ACC112 (cell line): Measurements from ENCODE around the gene HSP90AA1.

ENCODE experiments used
- H2AFZ ChIP-seq: fragments of 200-600 bp; sonication (generic); one replicate; pipeline ENCODE4 v1.6.0; 2017; ENCODE audit warnings: antibody characterized with exemption, low read length; ENCODE audit not compliant: unreplicated experiment
- H3K27ac ChIP-seq: fragments of 200-600 bp; sonication (generic); 2 replicates; pipeline ENCODE4 v1.5.1; 2014; ENCODE audit warnings: low read depth, mild to moderate bottlenecking, antibody characterized with exemption, low read length, moderate library complexity
- H3K27me3 ChIP-seq: fragments of 200-600 bp; sonication (generic); 2 replicates; pipeline ENCODE4 v1.6.1; 2014; ENCODE audit warnings: mild to moderate bottlenecking, antibody characterized with exemption, low read length, moderate library complexity, mixed read lengths; ENCODE audit not compliant: insufficient read depth
- H3K36me3 ChIP-seq: fragments of 200-600 bp; sonication (generic); 2 replicates; pipeline ENCODE4 v1.6.1; 2016; ENCODE audit warnings: mild to moderate bottlenecking, antibody characterized with exemption, low read length, moderate library complexity, mixed read lengths; ENCODE audit not compliant: insufficient read depth
- H3K4me1 ChIP-seq: fragments of 200-600 bp; sonication (generic); one replicate; pipeline ENCODE4 v1.6.1; 2016; ENCODE audit warnings: low read length, mixed read lengths; ENCODE audit not compliant: insufficient read depth, unreplicated experiment, control insufficient read depth
- H3K4me3 ChIP-seq: fragments of 200-600 bp; sonication (generic); 2 replicates; pipeline ENCODE4 v1.5.1; 2014; ENCODE audit warnings: mild to moderate bottlenecking, low read depth, low read length
- H3K79me2 ChIP-seq: fragments of 200-600 bp; sonication (generic); one replicate; pipeline ENCODE4 v1.6.0; 2016; ENCODE audit warnings: low read length; ENCODE audit not compliant: control insufficient read depth, unreplicated experiment, insufficient read depth

HSP90AA1 gene

GRCh38 chr14:102050625-102051024 lies 36.2 kb downstream of the HSP90AA1 start:
- Histone ChIP-seq H3K27me3 (no peaks in the 10 kb centered on the region), H3K4me1 (peaks cover 5% of the 10 kb centered on the region), H3K27ac (no peak overlapping the region), H3K4me3 (no peak overlapping the region), H2AFZ (no peak overlapping the region), H3K79me2 (no peaks in the 10 kb centered on the region), H3K36me3 (peaks cover 36% of the 10 kb centered on the region; the same call in 1 of the 2 replicates)

GRCh38 chr14:102050026-102050405 lies 36.8 kb downstream of the HSP90AA1 start:
- Histone ChIP-seq H3K4me3 (no peak overlapping the region), H3K36me3 (peaks cover 34% of the 10 kb centered on the region; the same call in 1 of the 2 replicates), H2AFZ (no peak overlapping the region), H3K27me3 (no peaks in the 10 kb centered on the region), H3K79me2 (no peaks in the 10 kb centered on the region), H3K27ac (no peak overlapping the region), H3K4me1 (peaks cover under 1% of the 10 kb centered on the region)

GRCh38 chr14:102049258-102050025 lies 37.4 kb downstream of the HSP90AA1 start:
- H3K27ac ChIP-seq, result no peak overlapping the region
- H3K36me3 ChIP-seq, result peaks cover 37% of the 10 kb centered on the region; the same call in 1 of the 2 replicates
- no peaks in the 10 kb centered on the region for H3K79me2 ChIP-seq
- no peaks in the 10 kb centered on the region for H3K4me1 ChIP-seq
- no peak overlapping the region for H3K4me3 ChIP-seq
- H3K27me3 ChIP-seq, result no peaks in the 10 kb centered on the region
- no peak overlapping the region for H2AFZ ChIP-seq

- Histone ChIP-seq H3K79me2 (no peaks in the 10 kb centered on the region), H2AFZ (no peak overlapping the region), H3K4me3 (no peak overlapping the region), H3K36me3 (peaks cover 40% of the 10 kb centered on the region; the same call in 1 of the 2 replicates), H3K4me1 (no peaks in the 10 kb centered on the region), H3K27me3 (no peaks in the 10 kb centered on the region), H3K27ac (no peak overlapping the region)
Measured at GRCh38 chr14:102047808-102048540, 38.9 kb downstream of the HSP90AA1 start.

GRCh38 chr14:102046337-102047278 lies 40.2 kb downstream of the HSP90AA1 start:
- H3K27ac ChIP-seq, result no peak overlapping the region
- H3K27me3 ChIP-seq, result no peaks in the 10 kb centered on the region
- no peaks in the 10 kb centered on the region for H3K79me2 ChIP-seq
- no peak overlapping the region for H3K4me3 ChIP-seq
- no peaks in the 10 kb centered on the region for H3K4me1 ChIP-seq
- peaks cover 34% of the 10 kb centered on the region; the same call in 1 of the 2 replicates for H3K36me3 ChIP-seq
- H2AFZ ChIP-seq, result no peak overlapping the region

- H3K27ac ChIP-seq, result no peak overlapping the region
- peaks cover 39% of the 10 kb centered on the region; the same call in 1 of the 2 replicates for H3K36me3 ChIP-seq
- H3K27me3 ChIP-seq, result no peaks in the 10 kb centered on the region
- no peak overlapping the region for H3K4me3 ChIP-seq
- H2AFZ ChIP-seq, result no peak overlapping the region
- no peaks in the 10 kb centered on the region for H3K4me1 ChIP-seq
- H3K79me2 ChIP-seq, result no peaks in the 10 kb centered on the region
Measured at GRCh38 chr14:102044566-102044965, 42.3 kb downstream of the HSP90AA1 start.

- H3K4me1 ChIP-seq, result no peaks in the 10 kb centered on the region
- no peak overlapping the region for H3K4me3 ChIP-seq
- no peak overlapping the region for H3K27ac ChIP-seq
- peaks cover 38% of the 10 kb centered on the region; the same call in 1 of the 2 replicates for H3K36me3 ChIP-seq
- H3K79me2 ChIP-seq, result no peaks in the 10 kb centered on the region
- no peaks in the 10 kb centered on the region for H3K27me3 ChIP-seq
- H2AFZ ChIP-seq, result no peak overlapping the region
Measured at GRCh38 chr14:102043251-102044025, 43.4 kb downstream of the HSP90AA1 start.

GRCh38 chr14:102042699-102043098 lies 44.1 kb downstream of the HSP90AA1 start:
- Histone ChIP-seq H3K27ac (no peak overlapping the region), H3K79me2 (no peaks in the 10 kb centered on the region), H3K4me1 (no peaks in the 10 kb centered on the region), H2AFZ (no peak overlapping the region), H3K4me3 (no peak overlapping the region), H3K27me3 (no peaks in the 10 kb centered on the region), H3K36me3 (peaks cover 38% of the 10 kb centered on the region; the same call in 1 of the 2 replicates)

GRCh38 chr14:102040153-102040552 lies 46.7 kb downstream of the HSP90AA1 start:
- Histone ChIP-seq H3K27ac (no peak overlapping the region), H2AFZ (no peak overlapping the region), H3K36me3 (peaks cover 50% of the 10 kb centered on the region)

More at GRCh38 chr14:102040153-102040552, 46.7 kb downstream of the HSP90AA1 start:
- Histone ChIP-seq H3K27me3 (no peaks in the 10 kb centered on the region), H3K79me2 (no peaks in the 10 kb centered on the region), H3K4me1 (no peaks in the 10 kb centered on the region), H3K4me3 (no peak overlapping the region)
